ENCODE data around the gene HCFC1. TPM values are rescaled to one million over a fixed set of nuclear protein-coding genes. Genes with fewer than 3 reads are reported as not detected.
A peak's percentile ranks its signal among the peaks of the same experiment; 100 is the strongest.

HCFC1 gene
- total RNA-seq, 1 donor from 2014 or later: 108 TPM

DNA sequence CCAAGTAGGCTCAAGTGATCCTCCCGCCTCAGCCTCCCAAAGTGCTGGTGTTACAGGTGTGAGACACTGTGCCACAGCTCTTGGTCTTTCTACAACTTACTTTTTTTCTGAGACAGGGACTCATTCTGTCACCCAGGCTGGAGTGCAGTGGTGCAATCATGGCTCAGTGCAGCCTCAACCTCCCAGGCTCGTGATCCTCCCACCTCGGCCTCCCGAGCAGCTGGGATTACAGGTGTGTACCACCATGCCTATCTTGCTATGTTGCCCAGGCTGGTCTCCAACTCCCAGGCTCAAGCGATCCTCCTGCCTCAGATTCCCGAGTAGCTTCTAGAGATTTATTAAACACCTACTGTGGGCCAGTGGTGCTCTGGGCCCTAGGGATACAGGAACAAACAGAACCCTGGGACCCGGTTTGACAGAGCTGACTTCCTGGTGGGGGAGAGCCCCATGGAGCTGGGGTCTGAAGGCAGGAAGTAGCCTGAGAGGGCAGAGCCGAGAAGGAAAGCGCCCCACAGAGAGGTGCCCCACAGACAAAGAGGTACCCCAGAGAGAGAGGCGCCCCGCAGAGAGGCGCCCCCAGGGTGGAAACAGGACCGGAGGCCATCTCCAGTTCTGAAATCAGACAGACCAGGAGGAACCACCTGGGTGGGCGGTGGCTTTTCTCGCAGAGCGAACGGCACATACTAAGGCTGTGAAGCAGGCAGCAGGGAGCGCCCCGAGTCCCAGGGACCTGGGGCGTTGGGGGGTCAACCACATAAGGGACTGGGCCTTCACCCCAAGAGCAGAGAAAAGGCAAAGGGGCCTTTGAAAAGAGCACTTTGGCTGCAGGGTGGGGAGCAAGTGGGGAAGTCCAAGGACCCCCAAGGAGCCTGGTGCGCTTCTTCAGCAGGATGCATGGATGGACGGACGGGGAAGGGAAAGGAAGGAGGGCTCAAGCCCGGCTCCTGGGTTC is 43.1 kb upstream of the HCFC1 start:
- DNase-seq (ENCODE audit: low spot score): no peak
- intact Hi-C loops (cut with micrococcal nuclease): loop anchor here (5.0 kb wide), 1 partner anchor 32 kb away; no protein-coding TSS in a partner anchor
- Mint-ChIP-seq H3K9me3 (no peaks in the 10 kb centered on the region), H3K27ac (peak overlapping the region; percentile 33), H3K27me3 (ENCODE audit: low read depth) (no peaks in the 10 kb centered on the region), H3K4me1 (ENCODE audit: low read depth) (peaks cover 1% of the 10 kb centered on the region), H3K36me3 (ENCODE audit: low read depth) (peaks cover 49% of the 10 kb centered on the region), H3K4me3 (ENCODE audit: low read depth) (no peak overlapping the region)

GRCh38 chrX:154013614-154014360 is 42.2 kb upstream of the HCFC1 start:
- Mint-ChIP-seq H3K27me3 (ENCODE audit: low read depth) (no peaks in the 10 kb centered on the region), H3K27ac (no peak overlapping the region), H3K9me3 (no peaks in the 10 kb centered on the region), H3K4me1 (ENCODE audit: low read depth) (peaks cover 1% of the 10 kb centered on the region), H3K36me3 (ENCODE audit: low read depth) (peaks cover 48% of the 10 kb centered on the region), H3K4me3 (ENCODE audit: low read depth) (no peak overlapping the region)
- peak; percentile 30 for DNase-seq (ENCODE audit: low spot score)
- intact Hi-C loops (cut with micrococcal nuclease): no loop called here

GRCh38 chrX:154013001-154013421 is 41.4 kb upstream of the HCFC1 start:
- Mint-ChIP-seq H3K4me1 (ENCODE audit: low read depth) (peaks cover 3% of the 10 kb centered on the region), H3K27ac (no peak overlapping the region), H3K4me3 (ENCODE audit: low read depth) (no peak overlapping the region), H3K27me3 (ENCODE audit: low read depth) (no peaks in the 10 kb centered on the region), H3K36me3 (ENCODE audit: low read depth) (peaks cover 51% of the 10 kb centered on the region), H3K9me3 (no peaks in the 10 kb centered on the region)
- intact Hi-C loops (cut with micrococcal nuclease): no loop called here
- DNase-seq (ENCODE audit: low spot score): no peak

DNA sequence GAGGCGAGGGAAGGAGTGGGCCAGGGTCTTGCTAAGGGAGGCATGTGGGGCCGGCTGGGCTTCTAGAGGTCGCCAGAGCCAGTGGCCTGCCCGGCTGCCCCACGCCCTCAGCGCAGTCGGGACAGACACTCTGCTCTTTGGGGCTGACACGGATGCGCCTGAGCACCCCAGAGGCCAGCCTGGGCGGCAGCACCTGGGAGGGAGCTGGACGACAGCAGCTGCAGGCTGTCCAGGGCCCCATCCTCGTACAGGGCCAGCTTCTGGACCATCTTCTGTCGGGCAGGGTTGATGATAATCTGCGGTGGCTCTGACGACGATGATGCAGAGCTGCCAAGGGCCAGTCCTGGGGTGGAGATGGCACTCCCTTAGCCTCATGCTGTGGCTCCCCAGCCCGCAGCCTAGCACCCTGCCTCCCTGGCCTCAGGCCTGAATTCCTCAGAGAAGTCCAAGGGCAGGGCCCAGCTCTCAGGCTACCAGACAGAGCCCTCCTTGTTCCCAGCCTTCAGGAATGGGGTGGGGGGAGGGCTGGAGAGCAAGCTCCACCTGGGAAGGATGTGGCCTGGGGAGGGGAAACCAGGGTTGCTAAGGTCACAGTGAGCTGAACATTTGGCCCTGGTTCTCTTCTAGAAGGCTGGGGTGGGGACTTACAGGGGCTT is 40.8 kb upstream of the HCFC1 start:
- Mint-ChIP-seq H3K27me3 (ENCODE audit: low read depth) (no peaks in the 10 kb centered on the region), H3K9me3 (no peaks in the 10 kb centered on the region), H3K36me3 (ENCODE audit: low read depth) (peaks cover 53% of the 10 kb centered on the region), H3K4me1 (ENCODE audit: low read depth) (peaks cover 7% of the 10 kb centered on the region), H3K4me3 (ENCODE audit: low read depth) (no peak overlapping the region), H3K27ac (no peak overlapping the region)
- intact Hi-C loops (cut with micrococcal nuclease): no loop called here
- no peak for DNase-seq (ENCODE audit: low spot score)

- no peak for DNase-seq (ENCODE audit: low spot score)
- H3K4me1 Mint-ChIP-seq (ENCODE audit: low read depth): peaks cover 7% of the 10 kb centered on the region
- H3K9me3 Mint-ChIP-seq: no peaks in the 10 kb centered on the region
- H3K36me3 Mint-ChIP-seq (ENCODE audit: low read depth): peaks cover 55% of the 10 kb centered on the region
- no peaks in the 10 kb centered on the region for H3K27me3 Mint-ChIP-seq (ENCODE audit: low read depth)
- no peak overlapping the region for H3K27ac Mint-ChIP-seq
- intact Hi-C loops (cut with micrococcal nuclease): no loop called here
- H3K4me3 Mint-ChIP-seq (ENCODE audit: low read depth): no peak overlapping the region
Measured at GRCh38 chrX:154011376-154012335, 40.0 kb upstream of the HCFC1 start.

- DNase-seq (ENCODE audit: low spot score): no peak
- peaks cover 6% of the 10 kb centered on the region for H3K4me1 Mint-ChIP-seq (ENCODE audit: low read depth)
- no peak overlapping the region for H3K4me3 Mint-ChIP-seq (ENCODE audit: low read depth)
- no peaks in the 10 kb centered on the region for H3K27me3 Mint-ChIP-seq (ENCODE audit: low read depth)
- peaks cover 56% of the 10 kb centered on the region for H3K36me3 Mint-ChIP-seq (ENCODE audit: low read depth)
- H3K9me3 Mint-ChIP-seq: no peaks in the 10 kb centered on the region
- intact Hi-C loops (cut with micrococcal nuclease): no loop called here
- H3K27ac Mint-ChIP-seq: no peak overlapping the region
Measured at GRCh38 chrX:154010330-154011087, 38.9 kb upstream of the HCFC1 start.

DNA sequence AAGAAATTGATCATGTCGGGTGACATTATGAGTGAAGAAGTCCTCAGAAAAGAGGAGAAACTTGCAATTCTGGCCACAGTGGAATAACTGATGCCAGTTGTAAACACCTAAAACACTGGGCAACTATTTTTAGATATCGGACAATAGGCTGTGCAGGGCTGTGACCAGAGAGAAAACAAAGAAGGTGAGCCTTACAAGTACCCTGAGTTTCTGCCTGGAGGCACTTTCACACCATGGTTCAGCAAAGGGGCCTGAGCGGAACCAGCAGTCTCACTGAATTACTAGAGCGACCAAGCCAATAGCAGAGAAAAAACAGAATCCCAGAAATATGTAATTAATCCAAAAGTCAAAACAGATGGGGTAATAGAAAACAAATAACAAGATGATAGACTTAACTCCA is 36.9 kb upstream of the HCFC1 start:
- no peaks in the 10 kb centered on the region for H3K9me3 Mint-ChIP-seq
- H3K4me1 Mint-ChIP-seq (ENCODE audit: low read depth): peaks cover 6% of the 10 kb centered on the region
- no peak for DNase-seq (ENCODE audit: low spot score)
- H3K4me3 Mint-ChIP-seq (ENCODE audit: low read depth): no peak overlapping the region
- intact Hi-C loops (cut with micrococcal nuclease): no loop called here
- H3K36me3 Mint-ChIP-seq (ENCODE audit: low read depth): peaks cover 47% of the 10 kb centered on the region
- H3K27me3 Mint-ChIP-seq (ENCODE audit: low read depth): no peaks in the 10 kb centered on the region
- H3K27ac Mint-ChIP-seq: no peak overlapping the region

GRCh38 chrX:154006947-154007346 is 35.3 kb upstream of the HCFC1 start:
- Mint-ChIP-seq H3K4me1 (ENCODE audit: low read depth) (peaks cover 10% of the 10 kb centered on the region), H3K4me3 (ENCODE audit: low read depth) (no peak overlapping the region), H3K9me3 (no peaks in the 10 kb centered on the region), H3K36me3 (ENCODE audit: low read depth) (peaks cover 43% of the 10 kb centered on the region), H3K27ac (no peak overlapping the region), H3K27me3 (ENCODE audit: low read depth) (no peaks in the 10 kb centered on the region)
- DNase-seq (ENCODE audit: low spot score): no peak
- intact Hi-C loops (cut with micrococcal nuclease): no loop called here

DNA sequence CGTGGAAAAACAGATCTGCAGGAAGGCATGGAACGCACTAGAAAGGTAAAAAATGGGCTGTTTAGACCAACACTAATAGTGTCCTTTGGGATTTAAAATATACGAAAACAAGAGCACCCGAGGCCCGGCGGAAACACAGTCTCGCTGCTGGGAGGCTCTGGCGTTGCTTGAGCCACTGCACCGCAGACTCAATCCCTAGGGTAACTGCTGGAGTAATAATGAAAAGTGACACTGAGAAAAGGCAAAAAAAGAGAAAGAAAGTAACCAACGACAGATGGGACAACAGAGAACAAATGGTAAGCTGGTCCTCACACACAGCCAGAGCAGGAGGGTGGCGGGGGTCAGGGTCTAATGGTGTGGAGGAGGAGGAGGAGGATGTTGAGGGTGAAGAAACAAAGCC is 32.7 kb upstream of the HCFC1 start:
- intact Hi-C loops (cut with micrococcal nuclease): no loop called here
- no peak overlapping the region for H3K4me3 Mint-ChIP-seq (ENCODE audit: low read depth)
- no peaks in the 10 kb centered on the region for H3K27me3 Mint-ChIP-seq (ENCODE audit: low read depth)
- DNase-seq (ENCODE audit: low spot score): no peak
- no peaks in the 10 kb centered on the region for H3K9me3 Mint-ChIP-seq
- peaks cover 14% of the 10 kb centered on the region for H3K4me1 Mint-ChIP-seq (ENCODE audit: low read depth)
- peaks cover 30% of the 10 kb centered on the region for H3K36me3 Mint-ChIP-seq (ENCODE audit: low read depth)
- H3K27ac Mint-ChIP-seq: peak overlapping the region; percentile 47

DNA sequence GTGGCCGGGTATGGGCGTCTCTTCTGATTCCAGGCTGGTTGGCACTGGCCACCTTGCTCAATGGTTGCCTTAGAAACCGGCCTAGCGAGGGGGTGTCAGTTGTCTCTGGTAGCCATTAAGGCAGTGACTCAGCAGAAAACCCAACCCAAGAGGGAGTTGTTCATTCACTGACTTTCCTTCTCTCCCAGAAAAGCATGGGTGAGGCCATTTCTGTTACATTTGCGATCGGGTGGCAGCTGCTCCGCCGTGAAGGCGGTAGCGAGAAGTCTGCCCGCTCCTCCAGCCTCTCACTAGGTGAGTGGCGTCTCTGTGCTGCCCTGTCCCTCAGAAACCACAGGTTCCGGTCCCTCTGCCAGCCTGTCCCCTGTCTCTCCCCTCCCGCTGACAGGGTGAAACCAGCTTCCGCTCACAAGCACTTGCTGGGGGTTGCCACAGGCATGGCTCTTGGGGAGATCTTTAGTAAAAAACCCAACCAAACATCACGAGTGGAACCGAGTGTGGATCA is 30.6 kb upstream of the HCFC1 start:
- Mint-ChIP-seq H3K27ac (peak overlapping the region; percentile 84), H3K4me1 (ENCODE audit: low read depth) (peaks cover 8% of the 10 kb centered on the region), H3K36me3 (ENCODE audit: low read depth) (peaks cover 14% of the 10 kb centered on the region), H3K4me3 (ENCODE audit: low read depth) (peak overlapping the region; percentile 37), H3K27me3 (ENCODE audit: low read depth) (no peaks in the 10 kb centered on the region), H3K9me3 (no peaks in the 10 kb centered on the region)
- DNase-seq (ENCODE audit: low spot score): no peak
- intact Hi-C loops (cut with micrococcal nuclease): no loop called here

DNA sequence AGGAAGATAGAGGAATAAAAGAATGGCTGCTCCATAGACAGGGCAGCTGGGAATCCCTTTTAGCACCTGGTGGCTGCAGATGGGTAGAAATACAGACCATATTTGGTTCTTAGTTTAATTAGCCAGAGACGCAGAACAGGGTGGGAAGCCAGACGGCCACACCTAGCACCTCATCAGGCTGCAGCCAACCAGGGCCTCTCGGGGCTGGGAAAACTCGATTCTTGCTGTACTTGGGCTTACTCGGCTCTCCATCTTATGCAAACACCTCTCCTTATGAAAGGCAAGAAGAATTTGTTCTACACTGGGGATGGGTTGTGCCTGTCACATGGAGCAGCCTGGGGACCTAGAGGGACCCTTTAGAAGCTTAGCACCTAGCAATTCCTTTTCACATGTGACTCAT is 28.4 kb upstream of the HCFC1 start:
- H3K27me3 Mint-ChIP-seq (ENCODE audit: low read depth): no peaks in the 10 kb centered on the region
- H3K9me3 Mint-ChIP-seq: no peaks in the 10 kb centered on the region
- no peak overlapping the region for H3K4me3 Mint-ChIP-seq (ENCODE audit: low read depth)
- peaks cover 8% of the 10 kb centered on the region for H3K4me1 Mint-ChIP-seq (ENCODE audit: low read depth)
- H3K36me3 Mint-ChIP-seq (ENCODE audit: low read depth): peaks cover 8% of the 10 kb centered on the region
- intact Hi-C loops (cut with micrococcal nuclease): no loop called here
- H3K27ac Mint-ChIP-seq: no peak overlapping the region
- DNase-seq (ENCODE audit: low spot score): no peak

Measured in activated T-helper 2 cell treated with anti-CD3 and anti-CD28 coated beads, Interferon-gamma antibody, Interleukin-2, Interleukin-4, amounts not matched to agents 10 μg/mL and 5 μg/mL and 100 μg/mL, durations not matched to agents 14 hours and 24 hours and 36 hours (primary cell).